H9 (cell line): ENCODE measurements around the gene ZNFX1. TPM values are rescaled to one million over a fixed set of nuclear protein-coding genes. Genes with fewer than 3 reads are reported as not detected.
"Not testable (repeated sequence)": the region's sequence is repeated elsewhere in the genome, so short reads cannot be mapped to it uniquely, and the experiment has no call there.

Source experiments
- DNase-seq: peaks from one replicate; pipeline ENCODE4 v3.0.0-alpha.2; 2017
- H2AFZ ChIP-seq: one replicate; pipeline ENCODE4 v1.6.1; 2013; ENCODE audit warnings: mild to moderate bottlenecking, low read length, control low read depth, moderate library complexity
- H2AK5ac ChIP-seq: 2 replicates; pipeline ENCODE4 v1.6.1; 2013; ENCODE audit warnings: low read length, control low read depth, mixed read lengths; ENCODE audit not compliant: insufficient read length
- H2BK120ac ChIP-seq: one replicate; pipeline ENCODE4 v1.6.1; 2013; ENCODE audit warnings: low read depth, mild to moderate bottlenecking, low read length, control low read depth, inconsistent platforms; ENCODE audit not compliant: poor library complexity, severe bottlenecking
- H2BK12ac ChIP-seq: 2 replicates; pipeline ENCODE4 v1.6.1; 2013; ENCODE audit warnings: low read length, control low read depth, mixed read lengths, low read depth; ENCODE audit not compliant: insufficient read length
- H2BK15ac ChIP-seq: 2 replicates; pipeline ENCODE4 v1.6.1; 2013; ENCODE audit warnings: low read depth, low read length, control low read depth
- H2BK20ac ChIP-seq: one replicate; pipeline ENCODE4 v1.6.1; 2013; ENCODE audit warnings: low read depth, mild to moderate bottlenecking, low read length, control low read depth, inconsistent platforms; ENCODE audit not compliant: poor library complexity, severe bottlenecking
- H2BK5ac ChIP-seq: 2 replicates; pipeline ENCODE4 v1.6.1; 2013; ENCODE audit warnings: low read length, control low read depth, mixed read lengths; ENCODE audit not compliant: insufficient read length
- H3K14ac ChIP-seq: 2 replicates; pipeline ENCODE4 v1.6.1; 2013; ENCODE audit warnings: low read length, control low read depth; ENCODE audit not compliant: insufficient read depth
- H3K18ac ChIP-seq: 2 replicates; pipeline ENCODE4 v1.6.1; 2013; ENCODE audit warnings: low read depth, mild to moderate bottlenecking, mixed read lengths, low read length, control low read depth; ENCODE audit not compliant: insufficient read length
- H3K23ac ChIP-seq: 2 replicates; pipeline ENCODE4 v1.6.1; 2013; ENCODE audit warnings: low read length, control low read depth, mixed read lengths, low read depth; ENCODE audit not compliant: insufficient read length
- H3K23me2 ChIP-seq: 2 replicates; pipeline ENCODE4 v1.6.1; 2013; ENCODE audit warnings: low read depth, mild to moderate bottlenecking, mixed read lengths, low read length, control low read depth; ENCODE audit not compliant: insufficient read length, poor library complexity, severe bottlenecking
- H3K27ac ChIP-seq: 2 replicates; pipeline ENCODE4 v1.5.1; 2013; ENCODE audit warnings: low read length, control low read depth, mixed read lengths, low read depth; ENCODE audit not compliant: insufficient read length
- H3K27me3 ChIP-seq: 2 replicates; pipeline ENCODE4 v1.6.1; 2013; ENCODE audit warnings: low read length, control low read depth, inconsistent platforms; ENCODE audit not compliant: insufficient read depth
- H3K4ac ChIP-seq: 2 replicates; pipeline ENCODE4 v1.6.1; 2013; ENCODE audit warnings: low read depth, mild to moderate bottlenecking, control low read depth, inconsistent platforms, low read length, moderate library complexity
- H3K4me1 ChIP-seq: 2 replicates; pipeline ENCODE4 v1.6.1; 2013; ENCODE audit warnings: low read length, control low read depth, inconsistent platforms; ENCODE audit not compliant: insufficient read depth
- H3K4me2 ChIP-seq: 2 replicates; pipeline ENCODE4 v1.6.1; 2013; ENCODE audit warnings: low read length, control low read depth, mixed read lengths; ENCODE audit not compliant: insufficient read length, insufficient read depth
- H3K56ac ChIP-seq: 2 replicates; pipeline ENCODE4 v1.6.1; 2013; ENCODE audit warnings: low read depth, mild to moderate bottlenecking, mixed read lengths, low read length, control low read depth; ENCODE audit not compliant: insufficient read length
- H3K79me1 ChIP-seq: 2 replicates; pipeline ENCODE4 v1.6.1; 2013; ENCODE audit warnings: low read depth, mild to moderate bottlenecking, moderate library complexity, low read length, control low read depth, inconsistent platforms; ENCODE audit not compliant: insufficient read depth, poor library complexity, severe bottlenecking
- H3K79me2 ChIP-seq: 2 replicates; pipeline ENCODE4 v1.6.1; 2013; ENCODE audit warnings: low read length, control low read depth, inconsistent platforms; ENCODE audit not compliant: insufficient read depth
- H3K9ac ChIP-seq: 2 replicates; pipeline ENCODE4 v1.6.1; 2013; ENCODE audit warnings: low read length, control low read depth, mixed read lengths; ENCODE audit not compliant: insufficient read length; ENCODE audit errors: extremely low read depth
- H3K9me3 ChIP-seq: one replicate; pipeline ENCODE4 v1.6.1; 2013; ENCODE audit warnings: low read depth, low read length, inconsistent platforms; ENCODE audit not compliant: control insufficient read depth
- H3T11ph ChIP-seq: one replicate; pipeline ENCODE4 v1.6.1; 2013; ENCODE audit warnings: mild to moderate bottlenecking, low read length, control low read depth, inconsistent platforms
- H4K20me1 ChIP-seq: one replicate; pipeline ENCODE4 v1.6.1; 2013; ENCODE audit not compliant: control insufficient read depth, insufficient read length, insufficient read depth
- H4K5ac ChIP-seq: 2 replicates; pipeline ENCODE4 v1.6.1; 2013; ENCODE audit warnings: low read depth, mild to moderate bottlenecking, mixed read lengths, low read length, control low read depth; ENCODE audit not compliant: insufficient read length
- H4K8ac ChIP-seq: replicated peaks from 2 replicates; pipeline ENCODE4 v1.6.1; 2013; ENCODE audit warnings: low read length, control low read depth, mixed read lengths, low read depth; ENCODE audit not compliant: insufficient read length
- H4K91ac ChIP-seq: 2 replicates; pipeline ENCODE4 v1.6.1; 2013; ENCODE audit warnings: low read depth, mild to moderate bottlenecking, moderate library complexity, mixed read lengths, low read length, control low read depth; ENCODE audit not compliant: insufficient read length
- H3K27ac Mint-ChIP-seq, 3 experiments: 2 replicates in 2 of 3; 3 replicates in 1 of 3; pipeline ENCODE4 v1.8.0; 2020 to 2021; ENCODE audit warnings: mixed read lengths in 3 of 3, mild to moderate bottlenecking in 1 of 3, moderate library complexity in 1 of 3
- H3K27me3 Mint-ChIP-seq: 2 replicates; pipeline ENCODE4 v1.8.0; 2021; ENCODE audit warnings: low read depth, mild to moderate bottlenecking, moderate library complexity, mixed read lengths
- H3K36me3 Mint-ChIP-seq, 3 experiments: 2 replicates in 2 of 3; 3 replicates in 1 of 3; pipeline ENCODE4 v1.8.0; 2020 to 2021; ENCODE audit warnings: low read depth in 3 of 3, mixed read lengths in 3 of 3; ENCODE audit not compliant: insufficient read depth in 1 of 3
- H3K4me1 Mint-ChIP-seq, 2 experiments: 2 replicates each; pipeline ENCODE4 v1.8.0; 2020; ENCODE audit warnings: mixed read lengths in 2 of 2
- H3K4me3 Mint-ChIP-seq, 2 experiments: 2 replicates in 1 of 2; 3 replicates in 1 of 2; pipeline ENCODE4 v1.8.0; 2020 to 2021; ENCODE audit warnings: mild to moderate bottlenecking in 2 of 2, mixed read lengths in 2 of 2, moderate library complexity in 1 of 2
- H3K9me3 Mint-ChIP-seq, 2 experiments: 2 replicates in 1 of 2; 3 replicates in 1 of 2; pipeline ENCODE4 v1.8.0; 2020; ENCODE audit warnings: mild to moderate bottlenecking in 2 of 2, mixed read lengths in 2 of 2, moderate library complexity in 1 of 2
- CTCF ChIP-seq: fragments of 200-600 bp; sonication (generic); conservative IDR thresholded peaks from 3 replicates; pipeline ENCODE4 v1.8.0; 2021; ENCODE audit warnings: antibody characterized with exemption, mild to moderate bottlenecking
- WGBS: extraction: QIAGEN DNeasy Blood & Tissue Kit; methylation state at CpG from one replicate; pipeline ENCODE4 v1.1.7; 2013; ENCODE audit warnings: missing lambda C conversion rate, low lambda C conversion rate, mixed read lengths; ENCODE audit not compliant: insufficient read length; ENCODE audit errors: extremely low coverage; 5-methylcytosine and 5-hydroxymethylcytosine counted together
- total RNA-seq: library from RNA; stranded (reverse); gene quantifications from 2 replicates; pipeline ENCODE4 v1.2.1, GENCODE V29; 2021

ZNFX1 gene
- total RNA-seq, 1 experiment from 2014 or later, result 13.3 TPM

GRCh38 chr20:49199729-49200293, 78.0 kb downstream of the ZNFX1 start:
- no peak overlapping the region for H3K56ac ChIP-seq
- no peak overlapping the region for H3K18ac ChIP-seq
- H3K79me2 ChIP-seq, result no peaks in the 10 kb centered on the region
- no peaks in the 10 kb centered on the region for H3K27me3 Mint-ChIP-seq
- no peak overlapping the region for H3K23ac ChIP-seq
- H2BK120ac ChIP-seq, result no peak overlapping the region
- H3K4me1 Mint-ChIP-seq, result no peaks in the 10 kb centered on the region
- H3K23me2 ChIP-seq, result no peaks in the 10 kb centered on the region
- no peak overlapping the region for H3K4me2 ChIP-seq
- H3K27me3 ChIP-seq, result no peaks in the 10 kb centered on the region
- no peaks in the 10 kb centered on the region for H4K20me1 ChIP-seq
- H2BK15ac ChIP-seq, result no peak overlapping the region
- H3T11ph ChIP-seq, result no peak overlapping the region
- H3K4me3 Mint-ChIP-seq, result no peak overlapping the region
- H3K9me3 ChIP-seq, result no peaks in the 10 kb centered on the region
- H3K27ac ChIP-seq, result no peak overlapping the region
- no peak overlapping the region for H3K4ac ChIP-seq
- H2AK5ac ChIP-seq, result no peak overlapping the region
- H3K9ac ChIP-seq, result no peak overlapping the region
- no peak overlapping the region for H2AFZ ChIP-seq
- DNase-seq, result no peak
- no peaks in the 10 kb centered on the region for H3K4me1 ChIP-seq
- H2BK20ac ChIP-seq, result no peak overlapping the region
- no peaks in the 10 kb centered on the region for H3K36me3 Mint-ChIP-seq
- no peak overlapping the region for H3K27ac Mint-ChIP-seq
- H4K5ac ChIP-seq, result no peak overlapping the region
- no peak overlapping the region for H3K14ac ChIP-seq
- H3K79me1 ChIP-seq, result no peaks in the 10 kb centered on the region
- no peak overlapping the region for H2BK5ac ChIP-seq
- H3K9me3 Mint-ChIP-seq, result no peaks in the 10 kb centered on the region
- H4K91ac ChIP-seq, result no peak overlapping the region
- H4K8ac ChIP-seq, result no peak overlapping the region
- H2BK12ac ChIP-seq, result no peak overlapping the region
- no CpG with 5 or more reads among the region's 4 CpGs for WGBS
- TF ChIP-seq CTCF, result no peak

GRCh38 chr20:49192944-49193518, 84.8 kb downstream of the ZNFX1 start:
- H3T11ph ChIP-seq, H2BK20ac ChIP-seq, H4K91ac ChIP-seq, H3K27ac ChIP-seq, H2BK12ac ChIP-seq, H4K20me1 ChIP-seq, H3K36me3 Mint-ChIP-seq, H3K79me1 ChIP-seq, H3K27me3 Mint-ChIP-seq, H3K14ac ChIP-seq, H4K8ac ChIP-seq, H2BK120ac ChIP-seq, H3K18ac ChIP-seq, H3K9me3 ChIP-seq, H2BK5ac ChIP-seq, H3K23me2 ChIP-seq, H3K56ac ChIP-seq, H2BK15ac ChIP-seq, DNase-seq, H3K23ac ChIP-seq, H2AK5ac ChIP-seq, H2AFZ ChIP-seq, H3K79me2 ChIP-seq, H3K9me3 Mint-ChIP-seq, H3K4me3 Mint-ChIP-seq, H3K4ac ChIP-seq, H3K9ac ChIP-seq, H4K5ac ChIP-seq, H3K4me1 ChIP-seq, H3K4me2 ChIP-seq, H3K27ac Mint-ChIP-seq, H3K4me1 Mint-ChIP-seq, H3K27me3 ChIP-seq: not testable (repeated sequence)
- no CpG with 5 or more reads among the region's 11 CpGs for WGBS
